HEK293T (cell line): Measurements from ENCODE around the gene ANKS6.

Experiments used
- CTCF ChIA-PET: fragments of 350-600 bp; formaldehyde crosslinking; extraction: SDS; loops from one replicate; lab custom pipeline; 2021; ENCODE audit warnings: antibody characterized with exemption, inconsistent platforms; lab: Yijun Ruan, JAX
- POLR2A ChIA-PET: fragments of 350-600 bp; formaldehyde crosslinking; extraction: SDS; loops from one replicate; lab custom pipeline; 2020; ENCODE audit warnings: antibody characterized with exemption, inconsistent platforms; lab: Yijun Ruan, JAX
- DNase-seq: peaks from one replicate; pipeline ENCODE4 v3.0.0; 2012; ENCODE audit warnings: mixed read lengths; ENCODE audit errors: extremely low spot score
- ARNT ChIP-seq: fragments of 450-650 bp; IDR thresholded peaks from 2 replicates; pipeline ENCODE4 v1.6.1; 2017; ENCODE audit warnings: mild to moderate bottlenecking
- BHLHE40 ChIP-seq: fragments of 450-650 bp; IDR thresholded peaks from 2 replicates; pipeline ENCODE4 v1.6.1; 2016; ENCODE audit warnings: mild to moderate bottlenecking, moderate library complexity, borderline replicate concordance
- CTBP1 ChIP-seq: fragments of 450-650 bp; IDR thresholded peaks from 2 replicates; pipeline ENCODE4 v1.6.1; 2016; ENCODE audit warnings: borderline replicate concordance
- ELF4 ChIP-seq: fragments of 450-650 bp; IDR thresholded peaks from 2 replicates; pipeline ENCODE4 v1.6.1; 2017; ENCODE audit warnings: antibody characterized with exemption
- FOXA1 ChIP-seq: fragments of 450-650 bp; IDR thresholded peaks from 2 replicates; pipeline ENCODE4 v1.6.1; 2016; ENCODE audit warnings: mild to moderate bottlenecking
- FOXK2 ChIP-seq: fragments of 450-650 bp; IDR thresholded peaks from 2 replicates; pipeline ENCODE4 v1.6.1; 2016; ENCODE audit warnings: mild to moderate bottlenecking
- FOXM1 ChIP-seq: fragments of 450-650 bp; IDR thresholded peaks from 2 replicates; pipeline ENCODE4 v1.6.1; 2017; ENCODE audit warnings: mild to moderate bottlenecking, borderline replicate concordance
- HDGF ChIP-seq: fragments of 450-650 bp; IDR thresholded peaks from 2 replicates; pipeline ENCODE4 v1.6.1; 2017; ENCODE audit warnings: antibody characterized with exemption, borderline replicate concordance
- L3MBTL2 ChIP-seq: fragments of 450-650 bp; conservative IDR thresholded peaks from 2 replicates; pipeline ENCODE4 v1.6.1; 2016; ENCODE audit warnings: mild to moderate bottlenecking
- LEF1 ChIP-seq: fragments of 450-650 bp; IDR thresholded peaks from 2 replicates; pipeline ENCODE4 v1.6.1; 2017; ENCODE audit warnings: mild to moderate bottlenecking, borderline replicate concordance
- NFRKB ChIP-seq: fragments of 450-650 bp; IDR thresholded peaks from 2 replicates; pipeline ENCODE4 v1.6.1; 2016; ENCODE audit warnings: mild to moderate bottlenecking, moderate library complexity
- PKNOX1 ChIP-seq: fragments of 450-650 bp; IDR thresholded peaks from 2 replicates; pipeline ENCODE4 v1.6.1; 2016
- SP1 ChIP-seq: fragments of 450-650 bp; IDR thresholded peaks from 2 replicates; pipeline ENCODE4 v1.6.1; 2017
- SUZ12 ChIP-seq: fragments of 450-650 bp; IDR thresholded peaks from 2 replicates; pipeline ENCODE4 v1.6.1; 2016; ENCODE audit warnings: mild to moderate bottlenecking
- TARDBP ChIP-seq: fragments of 450-650 bp; IDR thresholded peaks from 2 replicates; pipeline ENCODE4 v1.6.1; 2016
- ZNF384 ChIP-seq: fragments of 450-650 bp; IDR thresholded peaks from 2 replicates; pipeline ENCODE4 v1.6.1; 2016

Gene ANKS6

GRCh38 chr9:98720402-98720801, 76.0 kb downstream of the ANKS6 start:
- POLR2A ChIA-PET: no interaction called here
- TF ChIP-seq SUZ12: no peak
- no peak for TF ChIP-seq FOXM1
- TF ChIP-seq TARDBP: no peak
- no peak for TF ChIP-seq ELF4
- TF ChIP-seq L3MBTL2: no peak
- no peak for TF ChIP-seq FOXA1
- no peak for TF ChIP-seq CTBP1
- no peak for TF ChIP-seq ZNF384
- TF ChIP-seq FOXK2: no peak
- no peak for TF ChIP-seq SP1
- TF ChIP-seq NFRKB: no peak
- TF ChIP-seq ARNT: no peak
- TF ChIP-seq PKNOX1: no peak
- no peak for TF ChIP-seq HDGF
- no peak for TF ChIP-seq LEF1
- CTCF ChIA-PET: interaction anchor here (0.6 kb wide), 1 partner anchor 113 kb away, joined by 3 read pairs; no protein-coding TSS in a partner anchor
- DNase-seq: no peak

GRCh38 chr9:98719055-98719454, 77.3 kb downstream of the ANKS6 start:
- no peak for TF ChIP-seq TARDBP
- no peak for TF ChIP-seq ARNT
- no peak for TF ChIP-seq L3MBTL2
- TF ChIP-seq FOXK2: no peak
- TF ChIP-seq ZNF384: no peak
- TF ChIP-seq ELF4: no peak
- no peak for TF ChIP-seq NFRKB
- TF ChIP-seq PKNOX1: no peak
- TF ChIP-seq CTBP1: no peak
- no peak for TF ChIP-seq FOXM1
- no peak for TF ChIP-seq SP1
- TF ChIP-seq HDGF: no peak
- no peak for TF ChIP-seq BHLHE40
- no peak for TF ChIP-seq FOXA1
- POLR2A ChIA-PET: no interaction called here
- no peak for DNase-seq
- CTCF ChIA-PET: no interaction called here

- ChIA-PET POLR2A (no interaction called here), CTCF (no interaction called here)
- no peak for DNase-seq
- TF ChIP-seq FOXK2 (no peak), CTBP1 (no peak), HDGF (no peak)
Measured at GRCh38 chr9:98714833-98715232, 81.5 kb downstream of the ANKS6 start.

- CTCF ChIA-PET: no interaction called here
Measured at GRCh38 chr9:98712987-98713386, 83.4 kb downstream of the ANKS6 start.

GRCh38 chr9:98709968-98710965, 86.1 kb downstream of the ANKS6 start:
- ChIA-PET CTCF (no interaction called here), POLR2A (no interaction called here)
- TF ChIP-seq FOXK2 (no peak), FOXA1 (no peak)
- no peak for DNase-seq

More at GRCh38 chr9:98712987-98713386, 83.4 kb downstream of the ANKS6 start:
- POLR2A ChIA-PET: no interaction called here
- no peak for DNase-seq
- TF ChIP-seq ARNT (no peak), HDGF (no peak), NFRKB (no peak), L3MBTL2 (no peak), LEF1 (no peak)

- DNase-seq: peak; percentile 36
- ChIA-PET CTCF (no interaction called here), POLR2A (no interaction called here)
- TF ChIP-seq FOXK2: no peak
- TF ChIP-seq NFRKB: no peak
- no peak for TF ChIP-seq LEF1
- no peak for TF ChIP-seq SUZ12
- TF ChIP-seq L3MBTL2: no peak
- TF ChIP-seq FOXA1: no peak
- TF ChIP-seq SP1: no peak
- no peak for TF ChIP-seq PKNOX1
- no peak for TF ChIP-seq ELF4
- TF ChIP-seq FOXM1: no peak
Measured at GRCh38 chr9:98708933-98709911, 87.1 kb downstream of the ANKS6 start, which contains the start of gene GABBR2. GABBR2 (minus strand) TSS chr9:98708935; CDS start chr9:98708737, 198 bp downstream.
